GM10248 (cell line): ENCODE results near the gene MYORG.

Experiments
- CTCF ChIA-PET: fragments of 300-600 bp; sonication (Branson Sonifier 250); formaldehyde crosslinking; extraction: SDS; loops from one replicate; lab custom pipeline; 2021; ENCODE audit warnings: antibody characterized with exemption; lab: Yijun Ruan, JAX
- POLR2A ChIA-PET: fragments of 350-650 bp; sonication (Branson Sonifier 250); formaldehyde crosslinking; extraction: SDS; loops from one replicate; lab custom pipeline; 2020; ENCODE audit warnings: antibody characterized with exemption; lab: Yijun Ruan, JAX
- DNase-seq: peaks from one replicate; pipeline ENCODE4 v3.0.0; 2012; ENCODE audit errors: extremely low spot score
- TF ChIP-seq, protein P1 (sequence below): IDR thresholded peaks from 2 replicates; pipeline ENCODE4 v1.5.1; 2012; ENCODE audit warnings: mild to moderate bottlenecking, low read depth; ENCODE audit errors: extremely low read depth, missing control alignments, control extremely low read depth

The MYORG gene

DNA sequence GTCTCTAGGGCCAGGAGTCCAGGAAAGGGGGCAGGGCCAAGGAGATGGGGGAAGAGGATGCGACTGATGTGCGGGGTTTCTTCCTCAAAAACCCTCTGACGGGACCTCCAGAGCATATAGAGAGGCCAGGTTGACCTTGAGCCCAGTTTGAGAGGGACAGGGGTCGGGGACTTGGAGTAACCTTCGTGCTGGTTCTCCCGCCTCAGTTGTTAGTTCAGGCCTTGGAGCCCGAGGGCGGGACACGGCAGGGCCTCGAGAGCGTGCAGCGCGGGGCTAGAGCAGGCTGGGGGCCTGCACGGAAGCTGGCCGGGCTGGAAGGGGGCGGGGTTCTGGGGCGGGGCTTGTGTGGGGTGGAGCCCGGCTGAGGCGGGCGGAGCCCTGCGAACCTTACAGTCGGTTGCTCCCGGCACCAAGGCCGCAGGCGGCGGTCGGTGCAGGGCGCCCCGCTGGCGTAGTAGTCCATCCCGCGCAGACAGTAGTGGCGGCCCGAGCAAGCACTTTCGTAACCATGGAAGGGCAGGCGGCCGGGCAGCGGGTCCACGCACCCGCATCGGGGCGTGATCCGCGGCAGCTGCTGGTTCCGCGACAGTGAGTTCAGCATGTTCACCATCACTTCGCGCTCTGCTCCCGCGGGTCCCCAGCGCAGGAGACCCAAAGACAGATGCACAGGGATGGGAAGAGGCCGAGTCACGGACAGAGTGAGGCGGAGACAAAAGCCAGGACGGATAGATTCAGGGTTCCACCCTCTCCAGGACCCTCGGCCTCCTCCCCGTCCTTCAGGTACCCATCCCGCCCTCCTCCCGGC is 4.0 kb upstream of the MYORG start:
- peak; percentile 94 for DNase-seq
- POLR2A ChIA-PET = interaction anchor here (0.6 kb wide), 1 partner anchor 11 kb away, joined by 7 read pairs; no protein-coding TSS in a partner anchor
- CTCF ChIA-PET = interaction anchor here (0.8 to 9.0 kb wide), 12 partner anchors 7 to 258 kb away, joined by 3 to 162 read pairs (median 6); partner anchors contain the start of gene SIGMAR1
- TF ChIP-seq, protein P1, sequence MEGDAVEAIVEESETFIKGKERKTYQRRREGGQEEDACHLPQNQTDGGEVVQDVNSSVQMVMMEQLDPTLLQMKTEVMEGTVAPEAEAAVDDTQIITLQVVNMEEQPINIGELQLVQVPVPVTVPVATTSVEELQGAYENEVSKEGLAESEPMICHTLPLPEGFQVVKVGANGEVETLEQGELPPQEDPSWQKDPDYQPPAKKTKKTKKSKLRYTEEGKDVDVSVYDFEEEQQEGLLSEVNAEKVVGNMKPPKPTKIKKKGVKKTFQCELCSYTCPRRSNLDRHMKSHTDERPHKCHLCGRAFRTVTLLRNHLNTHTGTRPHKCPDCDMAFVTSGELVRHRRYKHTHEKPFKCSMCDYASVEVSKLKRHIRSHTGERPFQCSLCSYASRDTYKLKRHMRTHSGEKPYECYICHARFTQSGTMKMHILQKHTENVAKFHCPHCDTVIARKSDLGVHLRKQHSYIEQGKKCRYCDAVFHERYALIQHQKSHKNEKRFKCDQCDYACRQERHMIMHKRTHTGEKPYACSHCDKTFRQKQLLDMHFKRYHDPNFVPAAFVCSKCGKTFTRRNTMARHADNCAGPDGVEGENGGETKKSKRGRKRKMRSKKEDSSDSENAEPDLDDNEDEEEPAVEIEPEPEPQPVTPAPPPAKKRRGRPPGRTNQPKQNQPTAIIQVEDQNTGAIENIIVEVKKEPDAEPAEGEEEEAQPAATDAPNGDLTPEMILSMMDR = no peak

- CTCF ChIA-PET = interaction anchor here (1.1 to 9.0 kb wide), 14 partner anchors 8 to 307 kb away, joined by 3 to 162 read pairs (median 6); partner anchors contain the start of gene SIGMAR1
- TF ChIP-seq, protein P1 = no peak
- POLR2A ChIA-PET = interaction anchor here (0.6 kb wide), 1 partner anchor 10 kb away, joined by 7 read pairs; no protein-coding TSS in a partner anchor
- peak; percentile 29 for DNase-seq
Measured at GRCh38 chr9:34380034-34380510, 3.4 kb upstream of the MYORG start.

DNA sequence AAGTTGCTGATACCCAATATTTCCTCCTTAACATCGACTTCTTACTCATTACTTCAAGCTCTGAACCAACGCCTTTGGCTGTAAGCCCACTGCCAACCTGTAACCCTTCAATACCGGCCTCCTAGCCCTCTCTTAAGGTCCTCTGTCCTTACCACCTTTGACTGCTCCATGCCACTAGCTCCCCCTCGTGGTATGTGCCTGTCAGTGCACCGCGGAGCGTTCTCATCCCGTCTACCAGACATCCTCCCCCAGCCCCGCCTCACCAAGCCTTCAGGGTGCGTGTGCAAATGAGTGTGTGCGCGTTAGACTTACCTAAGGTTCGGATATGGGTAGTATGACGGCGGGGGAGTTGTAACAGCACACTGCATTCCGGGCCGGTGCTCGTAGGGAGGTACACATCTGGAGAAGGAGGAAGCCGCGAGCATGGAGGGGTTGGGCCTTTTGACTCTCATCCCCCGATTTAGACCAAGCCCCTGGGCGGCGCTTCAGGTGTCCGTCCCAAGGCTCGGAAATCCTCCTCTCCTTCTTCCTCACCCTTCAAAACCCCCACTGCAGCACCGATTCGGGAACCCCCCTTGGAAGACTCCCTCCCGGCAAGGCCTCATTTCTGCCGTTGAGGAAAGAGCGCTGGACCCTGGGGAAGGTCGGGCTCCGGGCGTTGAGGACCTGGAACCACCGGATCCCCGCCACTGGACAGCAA is 2.8 kb upstream of the MYORG start:
- TF ChIP-seq, protein P1 = peak; percentile 99
- DNase-seq = peak; percentile 90
- CTCF ChIA-PET = interaction anchor here (0.6 to 9.0 kb wide), 34 partner anchors 9 to 567 kb away, joined by 3 to 162 read pairs (median 4); partner anchors contain the start of gene SIGMAR1
- POLR2A ChIA-PET = interaction anchor here (0.8 kb wide), 1 partner anchor 45 kb away, joined by 3 read pairs; no protein-coding TSS in a partner anchor

DNA sequence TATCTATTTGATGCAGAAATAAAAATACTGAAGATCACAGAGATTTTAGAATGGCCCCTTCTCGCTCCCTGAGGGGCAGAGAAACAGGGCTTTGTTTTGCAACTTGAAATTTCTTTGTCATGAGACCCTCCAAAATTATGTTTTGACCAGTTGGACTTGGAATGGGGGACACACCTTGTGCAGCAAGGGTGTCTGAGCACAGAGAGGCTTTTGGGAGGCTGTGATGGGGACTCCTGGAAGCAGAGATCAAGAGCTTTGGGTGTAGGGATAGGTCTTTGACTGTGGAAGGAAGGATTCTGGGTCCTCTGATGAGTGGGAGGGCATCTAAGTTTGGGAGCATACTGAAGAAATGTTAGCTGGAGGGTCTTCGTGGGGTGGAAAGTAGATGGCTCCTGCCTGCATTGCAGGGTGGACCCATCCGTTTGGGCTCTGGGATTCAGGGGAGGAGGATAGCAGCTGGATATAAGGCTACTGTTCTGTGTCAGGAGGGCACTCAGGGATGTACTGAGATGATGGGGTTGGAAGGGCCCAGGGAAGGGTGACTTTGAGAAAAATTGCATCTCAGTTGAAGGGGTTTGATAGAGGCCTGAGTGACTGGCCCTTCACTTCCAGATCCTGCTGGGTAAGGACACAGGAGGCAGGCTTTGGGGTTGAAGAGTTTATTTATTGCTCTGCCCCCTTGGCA is 1.8 kb upstream of the MYORG start:
- TF ChIP-seq, protein P1 = no peak
- ChIA-PET POLR2A (interaction anchor here (0.8 kb wide), 1 partner anchor 44 kb away, joined by 3 read pairs; no protein-coding TSS in a partner anchor), CTCF (interaction anchor here (0.6 to 9.0 kb wide), 38 partner anchors 10 to 566 kb away, joined by 3 to 162 read pairs (median 4); partner anchors contain the start of gene SIGMAR1)
- peak; percentile 4 for DNase-seq

DNA sequence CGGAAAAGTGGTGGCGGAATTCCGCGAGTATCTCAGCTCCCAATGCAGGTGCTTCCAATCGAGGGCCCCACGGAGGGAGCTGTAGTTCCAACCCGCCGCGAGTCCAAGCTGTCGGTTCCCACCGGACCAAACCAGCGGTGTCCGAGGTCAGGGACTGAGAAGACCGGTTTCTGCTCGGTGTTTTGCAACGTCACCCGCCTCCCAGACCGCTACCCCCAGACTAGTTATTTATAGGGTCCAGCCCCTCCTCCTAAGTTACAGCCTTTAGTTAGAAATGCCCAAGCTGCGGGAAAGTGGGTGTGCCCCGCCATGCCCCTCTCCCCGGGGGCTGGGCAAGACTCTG is 677 bp upstream of the MYORG start:
- POLR2A ChIA-PET = interaction anchor here (2.0 kb wide), 1 partner anchor 42 kb away, joined by 9 read pairs; no protein-coding TSS in a partner anchor
- DNase-seq = peak; percentile 16

More for the DNA sequence above, 677 bp upstream of the MYORG start:
- CTCF ChIA-PET = interaction anchor here (0.7 to 9.0 kb wide), 14 partner anchors 15 to 563 kb away, joined by 3 to 162 read pairs (median 5); no protein-coding TSS in a partner anchor
- TF ChIP-seq, protein P1 = no peak
